Vein endothelial cell (primary cell): ENCODE measurements around the gene OTUD6A. TPM values are rescaled to one million over a fixed set of nuclear protein-coding genes. Genes with fewer than 3 reads are reported as not detected.

Source experiments
- small RNA-seq: library from RNA; depleted of rRNA; stranded (forward); fragments of <200 nt; gene quantifications from one replicate; pipeline ENCODE3, GENCODE V24; 2012
- total RNA-seq: library from RNA; depleted of rRNA; stranded (reverse); fragments of >200 nt; gene quantifications from 2 replicates; pipeline ENCODE4 v1.2.3, GENCODE V29; 2012

Gene OTUD6A, protein sequence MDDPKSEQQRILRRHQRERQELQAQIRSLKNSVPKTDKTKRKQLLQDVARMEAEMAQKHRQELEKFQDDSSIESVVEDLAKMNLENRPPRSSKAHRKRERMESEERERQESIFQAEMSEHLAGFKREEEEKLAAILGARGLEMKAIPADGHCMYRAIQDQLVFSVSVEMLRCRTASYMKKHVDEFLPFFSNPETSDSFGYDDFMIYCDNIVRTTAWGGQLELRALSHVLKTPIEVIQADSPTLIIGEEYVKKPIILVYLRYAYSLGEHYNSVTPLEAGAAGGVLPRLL
- not detected in 2 replicates for total RNA-seq

DNA sequence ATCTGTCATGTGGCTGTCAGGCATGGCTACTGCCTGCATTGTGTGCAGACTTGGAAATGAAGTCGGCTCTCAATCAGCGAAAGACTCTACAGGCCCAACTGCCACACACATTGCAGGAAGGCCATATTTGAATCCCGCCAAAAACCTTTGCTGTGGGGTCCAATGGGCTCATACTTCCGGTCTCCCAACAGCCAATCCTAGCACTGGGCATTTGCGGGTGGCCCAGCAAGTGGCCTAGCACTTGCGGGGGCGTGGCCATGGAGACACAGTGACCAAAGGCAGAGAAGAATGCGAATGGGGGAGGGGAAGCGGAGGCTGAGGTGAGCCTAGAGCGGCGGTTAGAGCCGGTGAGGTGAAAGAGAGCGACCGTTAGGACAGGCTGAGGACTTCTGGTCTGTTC is at the start of gene OTUD6A:
OTUD6A (plus strand) TSS at position 382 of the 400 bp plus-strand sequence. CDS start 68 bp downstream, outside the sequence.

DNA sequence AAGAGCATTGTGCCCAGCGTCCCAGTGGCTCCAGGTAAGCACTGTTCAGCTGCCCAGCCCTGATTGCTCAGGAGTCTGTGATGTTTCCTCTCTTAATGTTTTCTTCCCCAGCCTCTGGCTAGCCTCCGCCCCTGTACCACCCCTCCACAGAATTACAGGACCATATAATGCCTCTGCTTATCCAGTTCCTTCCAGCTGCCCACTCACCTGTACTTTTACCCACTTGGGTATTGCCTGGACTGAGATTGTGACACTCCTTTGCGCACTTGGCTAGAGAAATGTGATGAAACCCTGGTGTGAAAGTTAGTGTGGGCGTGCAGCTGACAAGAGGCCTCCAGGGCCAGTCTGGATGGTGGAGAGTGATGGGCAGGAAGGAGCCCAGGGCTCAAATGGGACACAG is 12.3 kb upstream of the OTUD6A start, which contains the start of gene AWAT2:
AWAT2 (minus strand) TSS at position 14 of the 400 bp plus-strand sequence; CDS start at position 8, 6 bp downstream.

Small RNAs within 50 kb of the gene (small RNA-seq; reads per million reads assigned to genes)
- gene MIR676, result 0.48 reads per million, percentile 29 among the genes with 10 or more reads in this experiment

Other genes with a start within 250 kb of the OTUD6A start
- under 0.01 and 0.19 TPM in 2 replicates for gene AWAT2, start 12.5 kb upstream of the OTUD6A start, total RNA-seq
- 64.1 and 90.8 TPM in 2 replicates for gene IGBP1, start 71.0 kb downstream of the OTUD6A start, total RNA-seq
- not detected in 2 replicates for gene DGAT2L6, start 115.0 kb downstream of the OTUD6A start, total RNA-seq
- gene AWAT1, start 172.2 kb downstream of the OTUD6A start, total RNA-seq, result not detected in 2 replicates
- gene P2RY4, start 197.7 kb downstream of the OTUD6A start, total RNA-seq, result 0.10 TPM in 1 of 2 replicates, not detected in the other
- not detected in 2 replicates for gene ARR3, start 205.9 kb downstream of the OTUD6A start, total RNA-seq
- gene RAB41, start 219.7 kb downstream of the OTUD6A start, total RNA-seq, result not detected in 2 replicates
- 34.2 and 45.7 TPM in 2 replicates for gene PDZD11, start 227.5 kb downstream of the OTUD6A start, total RNA-seq
- 7.5 and 15.8 TPM in 2 replicates for gene KIF4A, start 227.6 kb downstream of the OTUD6A start, total RNA-seq